GM12801 (cell line): ENCODE measurements around the gene TRIM17.

Experiments
- TF ChIP-seq, protein P1 (sequence below): IDR thresholded peaks from one replicate; pipeline ENCODE4 v1.5.1; 2011; ENCODE audit warnings: control low read depth; ENCODE audit not compliant: insufficient read length; ENCODE audit errors: extremely low read depth

Gene TRIM17

DNA sequence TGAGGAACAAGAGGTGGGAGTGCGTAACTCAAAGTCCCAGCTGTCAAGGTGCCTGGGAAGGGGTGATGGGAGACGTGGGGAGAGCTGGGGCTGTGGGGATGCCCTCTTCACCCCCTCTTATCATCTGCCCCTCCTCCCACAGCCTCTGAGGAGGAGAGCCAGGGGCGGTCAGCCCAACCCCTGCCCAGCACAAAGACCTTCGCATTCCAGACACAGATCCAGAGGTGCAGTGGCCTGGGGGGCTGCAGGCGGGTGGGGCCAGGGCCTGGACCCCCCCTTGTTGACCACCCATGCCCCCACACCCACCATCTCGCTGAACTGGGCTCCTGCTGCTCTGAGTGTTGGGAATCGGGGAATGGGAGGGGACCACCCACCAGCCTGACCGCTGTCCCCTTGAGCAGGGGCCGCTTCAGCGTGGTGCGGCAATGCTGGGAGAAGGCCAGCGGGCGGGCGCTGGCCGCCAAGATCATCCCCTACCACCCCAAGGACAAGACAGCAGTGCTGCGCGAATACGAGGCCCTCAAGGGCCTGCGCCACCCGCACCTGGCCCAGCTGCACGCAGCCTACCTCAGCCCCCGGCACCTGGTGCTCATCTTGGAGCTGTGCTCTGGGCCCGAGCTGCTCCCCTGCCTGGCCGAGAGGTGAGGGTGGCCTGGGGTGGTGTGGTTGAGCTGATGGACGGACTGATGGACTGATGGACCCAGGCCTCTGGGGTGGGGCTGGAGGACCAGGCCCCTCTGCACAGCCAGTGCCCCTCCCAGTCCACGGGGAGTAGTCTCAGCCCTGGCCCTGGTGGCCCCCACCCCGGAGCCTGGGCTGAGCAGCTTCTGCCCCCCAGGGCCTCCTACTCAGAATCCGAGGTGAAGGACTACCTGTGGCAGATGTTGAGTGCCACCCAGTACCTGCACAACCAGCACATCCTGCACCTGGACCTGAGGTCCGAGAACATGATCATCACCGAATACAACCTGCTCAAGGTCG, 39.7 kb downstream of the TRIM17 start:
- TF ChIP-seq, protein P1, sequence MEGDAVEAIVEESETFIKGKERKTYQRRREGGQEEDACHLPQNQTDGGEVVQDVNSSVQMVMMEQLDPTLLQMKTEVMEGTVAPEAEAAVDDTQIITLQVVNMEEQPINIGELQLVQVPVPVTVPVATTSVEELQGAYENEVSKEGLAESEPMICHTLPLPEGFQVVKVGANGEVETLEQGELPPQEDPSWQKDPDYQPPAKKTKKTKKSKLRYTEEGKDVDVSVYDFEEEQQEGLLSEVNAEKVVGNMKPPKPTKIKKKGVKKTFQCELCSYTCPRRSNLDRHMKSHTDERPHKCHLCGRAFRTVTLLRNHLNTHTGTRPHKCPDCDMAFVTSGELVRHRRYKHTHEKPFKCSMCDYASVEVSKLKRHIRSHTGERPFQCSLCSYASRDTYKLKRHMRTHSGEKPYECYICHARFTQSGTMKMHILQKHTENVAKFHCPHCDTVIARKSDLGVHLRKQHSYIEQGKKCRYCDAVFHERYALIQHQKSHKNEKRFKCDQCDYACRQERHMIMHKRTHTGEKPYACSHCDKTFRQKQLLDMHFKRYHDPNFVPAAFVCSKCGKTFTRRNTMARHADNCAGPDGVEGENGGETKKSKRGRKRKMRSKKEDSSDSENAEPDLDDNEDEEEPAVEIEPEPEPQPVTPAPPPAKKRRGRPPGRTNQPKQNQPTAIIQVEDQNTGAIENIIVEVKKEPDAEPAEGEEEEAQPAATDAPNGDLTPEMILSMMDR: no peak

DNA sequence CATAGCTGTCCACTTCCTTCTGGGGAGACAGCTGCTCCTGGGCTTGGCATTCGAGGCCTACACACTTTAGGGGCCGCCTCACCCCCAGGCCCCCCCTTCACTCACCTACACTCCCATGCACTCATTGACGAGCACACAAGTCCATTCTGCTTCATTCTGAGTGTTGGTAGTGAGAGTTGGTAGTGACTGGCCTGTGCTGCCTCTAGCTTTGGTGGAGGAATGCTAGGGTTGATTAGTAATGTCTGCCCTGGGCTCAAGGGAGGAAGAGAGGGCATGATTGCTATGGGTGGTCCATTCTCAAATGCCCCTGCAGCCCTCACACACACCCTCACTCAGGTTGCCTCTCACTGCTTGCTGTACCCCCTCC, 40.4 kb downstream of the TRIM17 start:
- TF ChIP-seq, protein P1: no peak

GRCh38 chr1:228375578-228376261, 40.9 kb downstream of the TRIM17 start:
- TF ChIP-seq, protein P1: no peak

DNA sequence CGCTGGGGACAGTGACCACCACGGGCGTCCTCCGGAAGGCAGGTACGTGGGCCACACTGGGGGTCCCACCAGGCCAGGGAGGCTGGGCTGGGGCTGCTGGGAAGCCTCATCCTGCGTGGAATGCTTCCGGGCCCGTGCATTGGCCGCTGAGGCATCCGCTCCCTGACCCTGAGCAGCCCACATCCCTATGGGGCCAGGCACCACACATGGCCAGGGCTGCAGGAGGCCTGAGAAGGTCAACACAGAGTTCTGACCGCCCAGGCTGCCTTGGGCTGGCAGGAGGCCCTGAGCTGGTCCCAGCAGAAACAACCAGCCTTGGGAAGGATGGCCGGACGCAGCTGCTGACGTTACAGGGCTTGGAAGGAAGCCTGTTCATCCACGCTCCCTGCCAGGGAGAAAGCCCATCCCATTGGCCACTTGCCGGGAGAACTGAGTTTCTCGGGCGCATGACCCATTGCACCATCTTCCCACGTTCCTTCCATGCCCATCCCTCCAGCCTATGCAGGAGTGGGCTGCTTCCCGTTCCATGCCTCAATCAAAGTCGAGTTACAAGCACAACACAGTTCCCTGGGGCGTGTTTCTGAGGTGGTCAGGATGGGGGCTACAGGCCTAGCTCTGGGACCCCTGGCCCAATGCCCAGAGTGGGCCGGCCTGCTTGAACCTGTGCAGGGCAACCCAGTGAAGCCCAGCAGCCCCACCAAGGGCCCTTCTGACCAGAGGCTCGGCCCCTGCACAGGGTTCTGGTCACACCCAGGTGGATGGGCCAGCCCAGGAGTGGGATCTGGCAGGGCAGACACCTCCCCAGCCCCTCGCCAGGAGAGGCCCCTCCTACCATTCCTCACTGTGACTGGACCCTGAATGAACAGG, 41.7 kb downstream of the TRIM17 start:
- TF ChIP-seq, protein P1: no peak

DNA sequence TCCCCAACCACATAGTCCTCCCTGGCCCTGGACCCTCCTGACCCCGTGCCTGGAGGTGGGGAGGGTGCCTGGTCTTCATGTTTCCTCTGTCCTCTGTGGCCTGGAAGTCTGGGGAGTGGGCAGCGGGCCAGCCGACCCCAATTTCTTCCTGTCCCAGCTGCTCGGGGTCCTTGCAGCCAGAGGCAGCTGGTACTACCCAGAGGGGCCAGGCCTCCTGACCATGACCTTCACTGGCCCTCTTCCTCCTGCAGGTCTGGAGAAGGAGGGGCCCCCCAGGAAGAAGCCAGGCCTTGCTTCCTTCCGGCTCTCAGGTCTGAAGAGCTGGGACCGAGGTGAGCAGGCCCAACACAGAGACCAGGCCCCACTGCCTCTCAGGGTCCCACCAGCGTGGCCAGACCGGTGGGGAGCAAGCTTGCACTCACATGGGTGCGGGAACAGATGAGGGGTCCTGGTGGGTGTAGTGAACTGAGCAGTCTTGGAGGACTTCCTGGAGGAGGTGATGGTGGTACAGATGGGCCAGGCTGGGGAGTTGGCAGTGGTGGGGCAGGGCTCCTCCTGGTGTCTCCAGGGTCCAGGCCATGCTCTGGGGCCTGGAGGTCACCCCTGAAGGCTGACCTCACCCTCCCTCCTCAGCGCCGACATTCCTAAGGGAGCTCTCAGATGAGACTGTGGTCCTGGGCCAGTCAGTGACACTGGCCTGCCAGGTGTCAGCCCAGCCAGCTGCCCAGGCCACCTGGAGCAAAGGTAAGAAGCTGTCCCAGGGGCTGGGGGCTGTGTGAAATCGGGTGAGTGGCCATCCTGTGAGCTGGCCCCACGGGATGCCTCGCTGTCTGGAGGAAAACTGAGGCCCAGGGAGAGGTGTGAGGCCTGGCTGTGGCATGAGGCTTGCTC, 42.7 kb downstream of the TRIM17 start:
- TF ChIP-seq, protein P1: no peak

DNA sequence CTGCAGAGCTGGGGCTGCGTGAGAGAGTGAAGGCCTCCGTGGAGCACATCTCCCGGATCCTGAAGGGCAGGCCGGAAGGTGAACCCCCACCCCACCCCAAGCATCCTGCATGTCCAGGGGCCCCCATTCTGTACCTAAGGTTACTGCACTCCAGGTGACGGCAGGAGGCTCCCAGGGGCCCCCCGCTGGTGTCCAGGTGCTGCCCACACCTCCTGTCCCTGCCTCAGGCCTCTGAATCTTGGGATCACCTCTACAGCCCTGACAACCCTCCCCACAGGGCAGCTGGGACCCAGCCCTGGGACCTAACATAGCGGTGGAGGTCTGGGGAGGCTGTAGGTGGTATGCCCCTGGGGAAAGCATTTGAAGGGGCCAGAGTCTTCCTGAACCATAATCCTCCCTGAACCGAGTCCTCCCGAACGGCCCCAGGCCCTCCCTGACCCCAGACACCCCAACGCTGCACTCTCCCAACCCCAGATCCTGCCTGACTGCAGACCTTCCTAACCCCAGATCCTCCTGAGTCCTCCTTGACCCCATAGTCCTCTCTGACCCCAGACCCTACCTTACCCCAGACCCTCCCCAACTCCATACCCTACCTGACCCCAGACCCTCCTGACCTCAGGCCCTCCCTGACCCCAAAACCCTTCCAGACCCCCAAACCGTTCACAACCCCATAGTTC, 43.5 kb downstream of the TRIM17 start:
- TF ChIP-seq, protein P1: no peak
